Activated gamma-delta T cell treated with Interleukin-2 at 50 U/mL for 16 hours (primary cell): ENCODE data around the gene LIMA1.
"Not testable (repeated sequence)": the region's sequence is repeated elsewhere in the genome, so short reads cannot be mapped to it uniquely, and the experiment has no call there.

ENCODE experiments used
- DNase-seq: peaks from one replicate; pipeline ENCODE4 v3.0.0-alpha.2; 2020

The LIMA1 gene

GRCh38 chr12:50283229-50283923 lies at the start of gene LIMA1:
Gene LIMA1 (minus strand): TSS chr12:50283520. CDS start chr12:50248751, 34,769 bp downstream.
- DNase-seq: peak; percentile 91

DNA sequence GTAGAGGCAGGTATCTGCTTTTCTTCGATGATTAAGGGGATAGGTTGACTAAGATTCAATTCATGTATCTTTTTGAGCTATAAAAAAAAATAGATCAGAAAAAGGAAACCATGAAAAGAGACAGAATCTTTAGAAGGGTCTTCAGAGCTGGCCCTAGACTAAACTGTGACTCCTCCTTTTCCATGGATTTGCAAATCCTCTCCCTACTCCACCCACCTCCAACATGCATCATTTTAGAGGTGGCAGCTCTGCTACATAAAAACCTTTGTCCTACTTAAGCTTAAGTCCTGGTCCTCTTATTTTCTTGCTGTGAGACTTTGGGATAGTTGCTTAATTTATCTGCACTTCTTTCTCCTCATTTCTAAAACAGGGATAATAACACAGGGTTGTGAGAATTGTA lies 48.4 kb upstream of the LIMA1 start:
- no peak for DNase-seq

DNA sequence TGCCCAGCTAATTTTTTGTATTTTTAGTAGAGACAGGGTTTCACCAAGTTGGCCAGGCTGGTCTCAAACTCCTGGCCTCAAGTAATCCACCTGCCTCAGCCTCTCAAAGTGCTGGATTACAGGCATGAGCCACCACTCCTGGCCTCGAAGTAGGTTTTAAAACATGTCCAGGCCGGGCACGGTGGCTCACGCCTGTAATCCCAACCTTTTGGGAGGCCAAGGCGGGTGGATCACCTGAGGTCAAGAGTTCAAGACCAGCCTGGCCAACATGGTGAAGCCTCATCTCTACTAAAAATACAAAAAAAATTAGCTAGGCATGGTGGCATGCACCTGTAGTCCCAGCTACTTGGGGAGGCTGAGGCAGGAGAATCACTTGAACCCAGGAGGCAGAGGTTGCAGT lies 45.3 kb upstream of the LIMA1 start:
- not testable (repeated sequence) for DNase-seq

- DNase-seq: no peak
Measured at GRCh38 chr12:50326590-50327284, 43.4 kb upstream of the LIMA1 start.

- DNase-seq: no peak
Measured at GRCh38 chr12:50325890-50326391, 42.6 kb upstream of the LIMA1 start.

DNA sequence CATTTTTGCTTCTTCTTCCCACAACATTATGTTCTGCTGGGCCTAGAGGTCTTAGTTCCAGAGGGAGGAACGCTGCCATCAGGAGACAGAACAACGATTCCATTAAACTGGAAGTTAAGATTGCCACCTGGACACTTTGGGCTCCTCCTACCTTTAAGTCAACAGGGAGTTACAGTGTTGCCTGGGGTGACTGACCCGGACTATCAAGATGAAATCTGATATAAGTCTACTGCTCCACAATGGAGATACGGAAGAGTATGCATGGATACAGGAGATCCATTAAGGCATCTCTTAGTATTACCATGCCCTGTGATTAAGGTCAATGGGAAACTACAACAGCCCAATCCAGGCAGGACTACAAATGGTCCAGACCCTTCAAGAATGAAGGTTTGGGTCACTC lies 41.5 kb upstream of the LIMA1 start:
- DNase-seq: not testable (repeated sequence)

DNA sequence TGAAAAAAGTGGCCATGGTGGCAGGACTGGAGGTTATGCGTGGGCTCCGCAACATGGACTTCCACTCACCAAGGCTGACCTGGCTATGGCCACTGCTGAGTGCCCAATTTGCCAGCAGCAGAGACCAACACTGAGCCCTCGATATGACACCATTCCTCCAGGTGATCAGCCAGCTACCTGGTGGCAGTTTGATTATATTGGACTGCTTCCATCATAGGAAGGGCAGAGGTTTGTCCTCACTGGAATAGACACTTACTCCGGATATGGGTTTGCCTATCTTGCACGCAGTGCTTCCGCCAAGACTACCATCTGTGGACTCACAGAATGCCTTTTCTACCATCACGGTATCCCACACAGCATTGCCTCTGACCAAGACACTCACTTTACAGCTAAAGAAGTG lies 40.8 kb upstream of the LIMA1 start:
- DNase-seq: not testable (repeated sequence)

GRCh38 chr12:50322206-50322605 lies 38.9 kb upstream of the LIMA1 start:
- DNase-seq: no peak

- DNase-seq: no peak
Measured at GRCh38 chr12:50317203-50317602, 33.9 kb upstream of the LIMA1 start.

GRCh38 chr12:50315803-50316202 lies 32.5 kb upstream of the LIMA1 start:
- DNase-seq: no peak

GRCh38 chr12:50314636-50315312 lies 31.5 kb upstream of the LIMA1 start:
- no peak for DNase-seq

GRCh38 chr12:50313971-50314370 lies 30.7 kb upstream of the LIMA1 start:
- DNase-seq: not testable (repeated sequence)

- no peak for DNase-seq
Measured at GRCh38 chr12:50313256-50313931, 30.1 kb upstream of the LIMA1 start.

DNA sequence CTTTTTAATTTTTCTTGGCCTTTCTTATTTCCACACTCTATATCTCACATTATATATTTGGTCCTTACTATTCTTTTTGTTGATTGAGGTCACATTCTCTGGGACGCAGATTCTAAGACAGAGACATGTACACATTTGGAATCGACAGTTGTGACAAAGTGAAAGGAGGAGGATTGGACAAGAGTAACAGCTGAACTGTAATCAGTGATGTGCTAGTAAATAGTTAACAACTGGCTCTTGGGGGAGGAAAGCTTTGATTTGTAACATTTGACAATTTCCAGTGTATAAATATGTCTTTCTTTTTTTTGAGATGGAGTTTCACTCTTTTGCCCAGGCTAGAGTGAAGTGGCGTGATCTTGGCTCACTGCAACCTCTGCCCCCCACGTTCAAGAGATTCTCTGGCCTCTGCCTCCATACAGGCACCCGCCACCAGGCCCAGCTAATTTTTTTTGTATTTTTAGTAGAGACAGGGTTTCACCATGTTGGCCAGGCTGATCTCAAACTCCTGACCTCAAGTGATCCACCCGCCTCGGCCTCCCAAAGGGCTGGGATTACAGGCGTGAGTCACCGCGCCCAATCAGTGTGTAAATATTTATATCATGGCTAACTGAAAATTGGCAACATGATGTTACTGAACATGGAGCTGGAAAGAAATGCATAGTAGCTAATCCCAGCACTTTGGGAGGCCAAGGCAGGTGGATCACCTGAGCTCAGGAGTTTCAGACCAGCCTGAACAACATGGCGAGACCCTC lies 28.7 kb upstream of the LIMA1 start:
- not testable (repeated sequence) for DNase-seq

DNA sequence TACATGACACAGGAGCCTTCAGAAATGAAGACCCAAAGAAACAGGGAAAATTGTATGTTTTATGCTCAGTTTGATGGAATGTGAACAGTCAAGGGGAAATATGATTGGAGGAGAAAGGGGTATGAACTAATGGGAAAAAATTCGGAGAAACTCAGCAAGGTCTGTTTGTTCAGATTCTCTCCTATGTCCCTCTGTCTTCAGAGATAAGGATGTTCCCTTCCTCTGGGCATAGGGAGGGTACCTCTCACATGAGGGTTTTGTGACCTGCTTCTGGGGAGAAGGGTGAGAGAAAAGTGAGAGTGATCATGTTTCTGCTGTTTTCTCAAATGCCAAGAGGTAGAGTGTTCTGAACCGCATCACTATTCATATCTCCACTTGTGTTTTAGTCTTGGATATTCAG lies 26.6 kb upstream of the LIMA1 start:
- DNase-seq: no peak

- no peak for DNase-seq
Measured at GRCh38 chr12:50302686-50303085, 19.4 kb upstream of the LIMA1 start.

DNA sequence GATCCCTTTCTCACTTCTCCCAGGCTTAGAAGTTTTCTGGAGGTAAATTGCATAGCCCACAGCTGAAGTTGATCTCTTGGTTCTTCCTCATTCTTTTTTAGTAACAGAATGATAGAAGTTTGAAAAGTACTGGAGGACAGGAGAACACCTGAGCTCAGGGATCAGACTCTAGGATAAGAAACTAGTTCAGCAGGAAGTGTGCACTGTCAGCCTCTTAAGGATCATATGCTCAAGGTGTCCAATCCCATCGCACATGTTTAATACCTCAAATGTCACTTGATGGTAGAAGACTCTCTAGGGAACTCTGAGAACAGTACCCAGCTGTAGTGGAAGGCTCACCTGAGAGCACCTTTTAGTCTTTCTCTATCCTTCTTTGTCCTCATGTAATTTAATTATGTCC lies 14.7 kb upstream of the LIMA1 start:
- DNase-seq: no peak

GRCh38 chr12:50297027-50297426 lies 13.7 kb upstream of the LIMA1 start:
- DNase-seq: no peak

DNA sequence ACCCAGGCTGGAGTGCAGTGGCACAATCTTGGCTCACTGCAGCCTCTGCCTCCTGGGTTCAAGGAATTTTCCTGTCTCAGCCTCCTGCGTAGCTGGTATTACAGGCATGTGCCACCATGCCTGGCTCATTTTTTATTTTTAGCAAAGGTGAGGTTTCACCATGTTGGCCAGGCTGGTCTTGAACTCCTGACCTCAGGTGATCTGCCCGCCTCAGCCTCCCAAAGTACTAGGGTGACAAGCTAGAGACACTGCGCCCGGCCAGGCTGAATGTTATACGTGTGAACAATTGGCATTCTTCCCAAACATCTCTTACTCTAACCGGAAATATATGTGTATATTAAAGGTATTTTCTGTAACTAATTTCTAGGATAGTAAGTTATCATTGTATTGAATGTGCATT lies 13.2 kb upstream of the LIMA1 start:
- no peak for DNase-seq

DNA sequence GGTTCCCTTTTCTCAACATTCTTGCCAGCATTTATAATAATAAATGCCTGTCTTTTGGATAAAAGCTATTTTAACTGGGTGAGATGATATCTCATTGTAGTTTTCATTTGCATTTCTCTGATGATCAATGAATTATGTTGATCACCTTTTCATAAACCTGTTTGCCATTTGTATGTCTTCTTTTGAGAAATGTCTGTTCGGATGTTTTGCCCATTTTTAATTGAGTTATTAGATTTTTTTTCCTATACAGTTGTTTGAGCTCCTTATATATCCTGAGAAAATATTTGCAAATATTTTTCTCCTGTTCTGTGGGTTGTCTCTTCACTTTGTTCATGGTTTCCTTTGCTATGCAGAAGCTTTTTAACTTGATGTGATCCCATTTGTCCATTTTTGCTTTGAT lies 8.1 kb upstream of the LIMA1 start:
- no peak for DNase-seq

- not testable (repeated sequence) for DNase-seq
Measured at GRCh38 chr12:50290692-50291091, 7.4 kb upstream of the LIMA1 start.

GRCh38 chr12:50287271-50287670 lies 4.0 kb upstream of the LIMA1 start:
- DNase-seq: no peak
